Sigmoid colon (tissue), 4 donors: ENCODE data around the gene PPP1R9B.

Experiments
- EP300 ChIP-seq, 4 donors: sonication (generic); formaldehyde crosslinking; IDR thresholded peaks; one replicate each; pipeline ENCODE4 v1.6.1; 2017; ENCODE audit warnings: antibody characterized with exemption in 4 of 4
- POLR2A ChIP-seq, 2 donors: fragments of 450-650 bp; IDR thresholded peaks; one replicate each; pipeline ENCODE4 v1.6.1; 2016; ENCODE audit warnings: antibody characterized with exemption in 2 of 2, mild to moderate bottlenecking in 2 of 2, moderate library complexity in 2 of 2
- TF ChIP-seq, protein P1 (sequence below), 4 experiments: fragments of 450-650 bp in 3 of 4; fragments of 200-600 bp in 1 of 4; IDR thresholded peaks; one replicate each; pipeline ENCODE4 v1.5.1; 2016 to 2019; ENCODE audit warnings: antibody characterized with exemption in 4 of 4, mild to moderate bottlenecking in 3 of 4, moderate library complexity in 2 of 4

- TF ChIP-seq, protein P1, sequence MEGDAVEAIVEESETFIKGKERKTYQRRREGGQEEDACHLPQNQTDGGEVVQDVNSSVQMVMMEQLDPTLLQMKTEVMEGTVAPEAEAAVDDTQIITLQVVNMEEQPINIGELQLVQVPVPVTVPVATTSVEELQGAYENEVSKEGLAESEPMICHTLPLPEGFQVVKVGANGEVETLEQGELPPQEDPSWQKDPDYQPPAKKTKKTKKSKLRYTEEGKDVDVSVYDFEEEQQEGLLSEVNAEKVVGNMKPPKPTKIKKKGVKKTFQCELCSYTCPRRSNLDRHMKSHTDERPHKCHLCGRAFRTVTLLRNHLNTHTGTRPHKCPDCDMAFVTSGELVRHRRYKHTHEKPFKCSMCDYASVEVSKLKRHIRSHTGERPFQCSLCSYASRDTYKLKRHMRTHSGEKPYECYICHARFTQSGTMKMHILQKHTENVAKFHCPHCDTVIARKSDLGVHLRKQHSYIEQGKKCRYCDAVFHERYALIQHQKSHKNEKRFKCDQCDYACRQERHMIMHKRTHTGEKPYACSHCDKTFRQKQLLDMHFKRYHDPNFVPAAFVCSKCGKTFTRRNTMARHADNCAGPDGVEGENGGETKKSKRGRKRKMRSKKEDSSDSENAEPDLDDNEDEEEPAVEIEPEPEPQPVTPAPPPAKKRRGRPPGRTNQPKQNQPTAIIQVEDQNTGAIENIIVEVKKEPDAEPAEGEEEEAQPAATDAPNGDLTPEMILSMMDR (IDR thresholded peaks at IDR 0.05) = no peak
- no peak for TF ChIP-seq EP300 (IDR thresholded peaks at IDR 0.05)
- TF ChIP-seq POLR2A (IDR thresholded peaks at IDR 0.05) = no peak
These were observed 34.3 kb upstream of the PPP1R9B start for GRCh38 chr17:50184611-50185398.
